Fibroblast of skin of right biceps (primary cell): ENCODE data around the gene SMAD3.

Experiments used
- DNase-seq: peaks from one replicate; pipeline ENCODE4 v3.0.0-alpha.2; 2013

The SMAD3 gene

DNA sequence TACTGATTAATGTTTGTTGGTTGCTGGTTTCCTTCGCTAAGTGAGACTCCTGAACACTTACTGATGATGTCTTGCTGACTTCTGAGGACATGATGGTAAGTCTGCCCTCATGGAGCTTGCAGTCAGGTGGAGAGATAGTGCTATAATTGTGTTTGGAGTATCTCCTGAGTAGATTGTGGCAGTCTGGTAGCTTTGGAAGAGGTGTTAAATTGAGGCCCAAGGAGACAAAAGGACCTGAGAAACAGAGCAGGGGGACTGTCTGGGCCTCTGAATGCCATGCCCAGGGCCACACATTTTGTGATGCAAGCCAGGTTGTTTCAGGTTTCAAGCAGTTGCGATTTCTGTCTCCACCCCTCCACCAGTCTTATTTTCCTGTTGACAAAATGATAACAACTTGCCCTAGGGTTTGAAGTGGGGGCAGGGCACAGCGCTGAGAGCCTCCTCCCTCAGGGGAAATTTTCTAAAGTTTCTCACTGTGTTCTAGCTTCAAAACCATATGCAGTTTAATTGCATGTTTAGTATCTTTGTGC, 16.7 kb downstream of the SMAD3 start:
- DNase-seq, result no peak

DNA sequence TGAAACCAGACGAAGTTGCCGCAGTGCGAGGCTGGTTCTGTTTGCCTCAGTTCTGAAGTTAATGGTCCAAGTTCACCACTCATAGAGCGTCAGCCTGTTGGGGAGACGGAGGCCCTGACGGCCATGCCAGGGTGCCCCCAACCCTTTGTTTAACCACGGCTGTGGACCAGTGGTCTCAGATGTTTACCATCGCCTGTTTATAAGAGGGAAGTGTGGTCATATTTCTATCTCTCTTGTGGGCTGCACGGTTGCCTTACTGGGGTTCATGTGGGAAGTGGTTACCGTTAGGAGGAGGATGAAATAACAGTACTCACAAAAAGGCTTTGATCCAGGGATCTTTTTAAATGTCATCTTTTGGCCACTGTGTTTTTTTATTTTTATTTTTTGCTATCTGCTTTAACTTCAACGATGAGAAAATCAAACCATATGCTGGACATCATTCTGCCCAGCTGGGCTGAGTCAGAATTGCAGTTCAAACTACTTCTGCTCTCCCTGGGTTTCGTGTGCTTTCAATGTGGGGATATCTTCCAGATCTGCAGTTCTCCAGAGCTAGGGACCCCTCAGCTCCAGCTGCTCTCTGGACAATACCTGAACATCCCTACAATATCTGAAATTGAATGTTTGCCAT, 17.8 kb downstream of the SMAD3 start:
- DNase-seq, result no peak

DNA sequence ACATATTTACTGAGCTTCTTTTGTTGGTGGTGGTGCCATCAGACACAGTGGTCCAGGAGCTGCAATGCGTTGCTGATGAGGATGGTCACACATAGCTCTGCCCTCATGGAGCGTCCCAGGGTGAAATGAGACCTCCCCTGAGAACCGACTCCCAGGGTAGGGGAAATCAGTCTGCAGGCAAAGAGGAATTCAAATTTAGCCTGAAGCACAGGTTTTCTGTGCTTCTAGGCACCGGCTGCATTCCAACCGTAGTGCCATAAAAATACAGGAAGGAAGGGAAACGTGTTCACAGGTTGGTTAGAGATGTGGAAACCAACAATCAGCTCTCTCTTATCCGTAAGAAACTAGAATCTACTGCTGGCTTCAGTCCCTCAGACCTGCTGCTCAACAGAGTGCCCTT, 19.2 kb downstream of the SMAD3 start:
- no peak for DNase-seq

- no peak for DNase-seq
Measured at GRCh38 chr15:67085237-67085817, 19.9 kb downstream of the SMAD3 start.

GRCh38 chr15:67085818-67086636, 20.6 kb downstream of the SMAD3 start:
- DNase-seq, result peak; percentile 91

GRCh38 chr15:67086637-67086914, 21.2 kb downstream of the SMAD3 start:
- no peak for DNase-seq

- no peak for DNase-seq
Measured at GRCh38 chr15:67087507-67088172, 22.2 kb downstream of the SMAD3 start.

DNA sequence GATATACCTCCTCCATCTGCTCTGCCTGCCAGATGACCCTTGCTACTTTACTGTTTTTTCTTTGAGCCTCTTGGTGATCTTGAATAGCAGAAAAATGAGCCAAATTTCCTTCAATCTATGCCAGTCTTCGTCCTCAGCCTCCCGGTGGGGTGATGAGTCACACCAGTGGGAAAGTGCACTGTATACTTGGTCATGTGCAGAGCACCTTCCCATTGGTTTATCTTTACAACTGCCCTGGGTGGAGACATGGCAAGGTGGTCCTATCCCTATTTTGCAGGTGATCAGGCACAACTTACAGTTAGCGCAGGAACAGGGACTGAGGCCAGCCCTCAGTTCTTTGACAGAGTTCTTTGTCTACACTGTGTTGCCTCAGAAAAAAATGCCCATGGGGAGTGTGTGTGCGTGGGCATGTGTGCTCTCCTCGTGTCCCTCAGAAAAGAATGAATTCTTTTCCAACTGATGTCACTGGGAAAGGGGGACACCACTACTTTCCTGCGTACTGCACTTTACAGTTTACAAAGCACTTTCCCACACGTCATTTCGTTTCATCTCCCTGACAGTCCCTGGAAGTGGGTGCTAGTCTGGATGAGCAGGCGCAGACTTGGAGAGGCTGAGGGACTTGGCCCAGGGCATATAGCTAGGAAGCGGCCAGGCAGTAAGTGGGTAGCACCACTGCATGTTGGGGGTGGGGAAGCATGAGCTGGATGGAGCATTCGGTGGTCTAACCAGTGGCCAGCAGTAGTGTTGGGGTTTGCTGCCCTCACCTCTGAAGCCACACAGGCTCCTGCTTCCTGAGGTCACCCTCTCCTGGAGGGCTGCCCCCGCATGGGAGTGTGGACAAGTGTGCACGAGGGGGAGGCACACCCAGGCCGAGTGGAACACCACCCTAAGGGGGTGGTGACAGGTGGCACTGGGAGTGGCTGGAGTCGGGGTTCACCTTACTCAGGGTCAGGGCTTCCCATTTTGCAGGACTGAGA, 24.1 kb downstream of the SMAD3 start:
- peak; percentile 76 for DNase-seq

DNA sequence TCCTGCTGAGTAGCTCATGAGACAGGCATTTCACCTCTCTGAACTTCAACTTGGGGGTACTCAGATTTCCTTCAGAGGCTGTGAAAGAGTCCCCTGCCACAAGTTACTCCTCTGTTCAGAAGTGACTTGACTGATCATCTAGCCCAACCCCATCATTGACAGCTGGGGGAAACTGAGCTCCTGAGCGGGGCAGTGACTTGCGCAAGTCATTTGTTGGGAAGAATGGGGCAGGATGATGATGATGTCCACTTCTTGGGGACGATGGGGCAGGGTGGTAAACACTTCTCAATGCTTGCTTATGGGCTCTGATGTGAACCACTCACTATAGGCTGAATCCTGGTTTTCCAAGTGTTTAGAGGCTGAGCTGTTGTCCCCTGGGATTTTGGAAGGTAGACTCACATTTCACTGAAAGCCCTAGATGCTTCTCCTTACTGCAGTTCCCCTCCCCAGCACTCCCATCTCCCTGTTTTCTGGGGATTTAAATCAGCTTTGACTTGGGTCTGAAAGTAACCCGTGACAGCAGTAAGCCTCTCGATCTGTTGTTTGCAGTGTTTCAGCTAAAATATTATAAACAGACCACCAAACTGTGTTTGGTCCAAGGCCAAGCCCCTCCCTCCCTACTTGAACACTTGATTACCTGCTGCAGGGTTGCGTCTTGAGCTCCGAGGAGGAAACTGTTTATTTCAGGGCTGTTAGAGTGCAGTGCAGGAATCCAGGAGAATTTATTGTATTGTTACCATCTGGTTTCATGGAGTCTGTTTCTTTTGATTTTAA, 25.1 kb downstream of the SMAD3 start:
- peak; percentile 75 for DNase-seq

GRCh38 chr15:67091071-67091979, 25.9 kb downstream of the SMAD3 start:
- peak; percentile 93 for DNase-seq

- DNase-seq, result no peak
Measured at GRCh38 chr15:67091980-67092677, 26.7 kb downstream of the SMAD3 start.

DNA sequence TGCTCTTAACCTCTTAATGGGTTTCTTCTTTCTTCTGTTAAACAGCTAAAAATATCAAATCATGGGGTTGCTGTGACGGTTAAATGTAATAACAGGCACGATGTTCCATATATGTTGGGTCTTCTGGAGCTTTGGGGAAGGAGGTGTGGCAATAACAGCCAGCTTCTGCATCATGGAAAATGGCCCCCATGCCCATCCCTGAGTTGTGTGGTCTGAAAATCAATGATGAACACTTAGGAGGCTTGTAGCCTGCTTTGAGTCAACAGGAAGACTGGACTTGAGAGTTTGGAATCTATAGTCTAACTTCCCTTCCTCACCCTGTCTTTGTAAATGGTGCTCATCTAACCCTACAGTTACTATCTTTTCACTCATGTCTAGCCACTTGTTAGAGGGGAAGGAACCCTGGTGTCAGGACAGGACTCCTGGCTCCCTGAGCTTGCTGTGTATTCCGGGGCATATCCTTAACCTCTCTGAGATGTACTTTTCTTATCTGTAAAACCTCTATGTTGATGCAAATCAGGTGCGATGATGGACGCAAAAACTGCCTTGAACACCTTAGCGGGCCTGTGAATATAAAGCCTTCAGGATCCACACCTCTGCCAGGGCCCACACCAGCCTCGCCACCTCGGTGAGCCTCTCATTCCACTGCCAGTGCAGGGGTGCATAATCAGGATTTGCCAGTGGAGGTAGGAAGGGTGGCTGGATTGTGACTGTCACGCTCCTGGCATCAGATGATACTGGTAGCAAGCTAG, 27.5 kb downstream of the SMAD3 start:
- no peak for DNase-seq

DNA sequence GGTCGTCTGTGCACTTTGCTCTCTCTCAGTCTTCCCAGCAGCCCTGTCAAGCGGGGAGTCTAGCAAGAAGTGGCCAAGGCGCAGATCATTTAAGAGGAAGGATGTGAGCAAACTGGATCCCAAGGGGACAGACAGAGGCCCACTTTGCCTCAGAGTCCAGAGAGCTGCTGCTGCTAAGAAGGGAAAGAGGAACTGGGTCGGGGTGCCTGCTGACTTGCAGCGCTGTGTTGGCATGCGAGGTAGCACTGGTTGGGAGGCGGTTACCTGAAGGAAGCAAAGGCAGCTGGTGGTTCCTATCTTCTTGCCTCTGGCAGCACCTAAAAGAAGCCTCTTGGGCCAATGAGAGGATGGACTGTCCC, 28.1 kb downstream of the SMAD3 start:
- DNase-seq, result no peak

DNA sequence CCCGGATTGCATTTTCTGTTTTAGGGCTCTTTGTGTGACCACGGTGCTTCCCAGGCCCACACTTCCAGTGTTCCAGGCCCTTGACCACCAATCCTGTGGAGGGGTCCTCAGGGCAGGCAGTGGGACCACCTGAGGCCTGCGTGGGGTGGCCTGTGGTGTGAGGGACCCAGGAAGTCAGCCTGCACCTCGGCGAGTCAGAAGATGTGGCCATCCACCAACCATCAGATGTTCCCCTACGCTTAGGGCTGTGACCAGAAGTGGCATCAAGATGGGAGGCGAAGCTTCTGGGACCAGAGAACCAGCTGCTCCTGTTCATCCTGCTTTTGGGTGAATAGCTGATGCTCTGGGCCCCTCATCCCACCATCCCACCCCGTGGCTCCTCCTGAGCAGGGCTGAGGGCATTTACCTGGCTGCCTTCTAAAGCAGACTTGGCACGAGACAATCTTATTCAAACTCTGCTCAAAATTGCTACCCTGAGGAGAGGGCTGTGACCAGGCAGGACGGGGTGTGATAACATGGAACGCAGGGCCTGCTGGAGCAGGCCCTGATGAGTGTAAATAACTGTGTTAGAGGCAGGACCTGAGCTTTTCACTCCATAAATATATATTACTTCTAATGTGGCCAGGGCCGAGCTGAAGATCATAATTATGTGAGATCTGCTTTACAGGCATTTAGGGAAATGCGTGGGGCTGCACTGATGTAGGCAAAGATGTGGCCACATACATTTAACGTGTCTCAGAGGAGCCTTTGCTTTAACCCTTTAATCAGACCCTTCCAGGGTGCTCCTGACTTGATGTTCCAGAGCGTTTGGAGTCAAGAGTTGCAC, 28.8 kb downstream of the SMAD3 start:
- no peak for DNase-seq

DNA sequence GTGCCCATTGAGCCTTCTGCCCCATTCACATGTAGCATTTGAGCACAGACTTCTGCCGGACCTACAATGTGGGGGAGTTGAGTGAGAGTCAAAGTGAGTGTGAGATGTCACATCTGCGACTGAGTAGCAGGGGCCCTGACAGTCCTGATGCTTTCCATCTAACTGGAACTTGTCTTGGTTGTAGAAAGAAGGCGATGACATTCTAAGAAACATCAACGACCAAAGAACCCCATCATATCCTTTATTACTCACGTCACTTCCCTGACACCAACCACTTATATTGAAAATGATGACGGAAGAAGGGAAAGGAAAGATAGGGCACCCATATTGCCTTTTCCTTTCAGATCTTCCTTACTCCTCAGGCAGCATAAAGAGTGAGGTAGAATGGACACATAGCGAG, 30.5 kb downstream of the SMAD3 start:
- DNase-seq, result no peak

DNA sequence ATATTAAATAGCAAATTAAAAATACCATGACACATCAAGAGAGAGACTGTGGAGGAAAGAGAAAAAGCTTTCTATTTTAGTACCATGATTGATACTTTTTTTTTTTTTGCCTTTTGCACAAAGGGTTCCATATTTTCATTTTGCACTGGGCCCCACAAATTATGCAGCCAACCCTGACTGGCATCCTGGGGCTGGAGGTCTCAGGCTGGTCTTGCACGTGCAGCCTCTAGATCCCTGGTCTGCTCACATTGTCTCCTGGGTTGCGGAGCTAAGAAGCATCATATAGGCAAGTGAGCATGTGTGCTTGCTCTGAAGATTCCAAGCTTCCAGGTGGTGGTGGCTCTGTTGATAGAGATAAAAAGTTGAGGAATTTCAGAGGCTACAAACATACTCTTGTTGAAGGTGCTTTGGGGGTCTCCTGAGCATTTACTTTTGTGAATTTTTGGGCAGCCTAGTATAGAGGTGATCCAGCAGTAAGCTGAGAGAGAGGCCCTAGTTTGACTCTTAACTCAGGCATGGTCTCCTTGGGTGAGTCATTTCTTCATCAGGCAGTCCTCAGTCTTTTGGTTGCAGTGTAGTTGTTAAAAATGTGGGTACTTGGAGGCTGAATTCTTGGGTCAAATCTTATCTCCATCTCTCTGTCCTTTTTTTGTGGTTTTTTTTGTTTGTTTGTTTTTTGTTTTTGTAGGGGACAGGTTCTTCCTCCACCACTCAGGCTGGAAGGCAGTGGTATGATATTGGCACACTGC, 31.3 kb downstream of the SMAD3 start:
- DNase-seq, result peak; percentile 69

- DNase-seq, result no peak
Measured at GRCh38 chr15:67097424-67097823, 32.0 kb downstream of the SMAD3 start.
